Measurements from ENCODE around the gene ZNRD2. TPM values are rescaled to one million over a fixed set of nuclear protein-coding genes. Genes with fewer than 3 reads are reported as not detected.

Gene ZNRD2
- total RNA-seq, 4 donors from 2014 or later = 33.2 to 48.0 (median 40.0) TPM

- peaks cover 26 to 44% (median 27%) of the 10 kb centered on the region in 3 donors for H3K36me3 ChIP-seq
- H3K9me3 ChIP-seq = no peaks in the 10 kb centered on the region
- H3K27ac ChIP-seq = peak overlapping the region; percentile 96 to 99 (median 98)
- 0% methylated on average over 2 to 3 of the region's 18 CpGs for WGBS, 2 donors
- H3K27me3 ChIP-seq = no peaks in the 10 kb centered on the region
- peak overlapping the region; percentile 80 to 92 (median 84) for H3K4me3 ChIP-seq
- H3K4me1 ChIP-seq = peaks cover 34 to 78% (median 48%) of the 10 kb centered on the region in 3 donors
- intact Hi-C loops (cut with DNase I) = no loop called here
- no peak for DNase-seq
- TF ChIP-seq POLR2A (IDR thresholded peaks at IDR 0.05) (peak in 2 of 4 donors; percentile 34 to 50), CTCF (IDR thresholded peaks at IDR 0.05) (peak in 1 of 6 experiments; percentile 23)
Measured at GRCh38 chr11:65576867-65577755, 6.8 kb downstream of the ZNRD2 start.

- H3K4me1 ChIP-seq = peaks cover 34 to 75% (median 46%) of the 10 kb centered on the region in 3 donors
- H3K4me3 ChIP-seq = peak overlapping the region; percentile 80 to 92 (median 84)
- H3K9me3 ChIP-seq = no peaks in the 10 kb centered on the region
- no peaks in the 10 kb centered on the region for H3K27me3 ChIP-seq
- DNase-seq = no peak
- WGBS, 2 donors = 60% methylated on average over 2 of the region's 8 CpGs
- intact Hi-C loops (cut with DNase I) = no loop called here
- H3K36me3 ChIP-seq = peaks cover 27 to 50% (median 30%) of the 10 kb centered on the region in 3 donors
- H3K27ac ChIP-seq = peak overlapping the region; percentile 96 to 99 (median 98)
- TF ChIP-seq POLR2A (IDR thresholded peaks at IDR 0.05) (no peak), CTCF (IDR thresholded peaks at IDR 0.05) (no peak)
Measured at GRCh38 chr11:65577756-65578109, 7.5 kb downstream of the ZNRD2 start.

- 94 to 97% methylated on average over 6 to 7 of the region's 7 CpGs for WGBS, 2 donors
- Histone ChIP-seq H3K4me3 (peak overlapping the region in 3 of 4 donors; percentile 80 to 92 (median 87)), H3K27me3 (no peaks in the 10 kb centered on the region), H3K36me3 (peaks cover 27 to 54% (median 30%) of the 10 kb centered on the region in 3 donors), H3K27ac (peak overlapping the region; percentile 96 to 99 (median 98)), H3K4me1 (peaks cover 33 to 71% (median 45%) of the 10 kb centered on the region in 3 donors), H3K9me3 (no peaks in the 10 kb centered on the region)
- TF ChIP-seq POLR2A (IDR thresholded peaks at IDR 0.05) (no peak), CTCF (IDR thresholded peaks at IDR 0.05) (no peak)
- intact Hi-C loops (cut with DNase I) = no loop called here
- DNase-seq = no peak
Measured at GRCh38 chr11:65578134-65578533, 7.9 kb downstream of the ZNRD2 start.

GRCh38 chr11:65578667-65579066, 8.4 kb downstream of the ZNRD2 start:
- Histone ChIP-seq H3K27me3 (no peaks in the 10 kb centered on the region), H3K4me3 (no peak overlapping the region), H3K27ac (peak overlapping the region in 3 of 4 donors; percentile 97 to 99 (median 98)), H3K9me3 (no peaks in the 10 kb centered on the region), H3K36me3 (peaks cover 27 to 59% (median 30%) of the 10 kb centered on the region in 3 donors), H3K4me1 (peaks cover 28 to 66% (median 39%) of the 10 kb centered on the region in 3 donors)
- DNase-seq = no peak
- TF ChIP-seq CTCF (IDR thresholded peaks at IDR 0.05) (no peak), POLR2A (IDR thresholded peaks at IDR 0.05) (no peak)
- WGBS, 2 donors = 78 to 96% methylated on average over 3 of the region's 3 CpGs
- intact Hi-C loops (cut with DNase I) = no loop called here

- H3K4me3 ChIP-seq = no peak overlapping the region
- H3K4me1 ChIP-seq = peaks cover 27 to 68% (median 36%) of the 10 kb centered on the region in 3 donors
- H3K9me3 ChIP-seq = no peaks in the 10 kb centered on the region
- no peak for DNase-seq
- peak overlapping the region in 3 of 4 donors; percentile 97 to 99 (median 98) for H3K27ac ChIP-seq
- H3K27me3 ChIP-seq = no peaks in the 10 kb centered on the region
- WGBS, 2 donors = 78 to 98% methylated on average over 4 of the region's 4 CpGs
- no peak for TF ChIP-seq POLR2A (IDR thresholded peaks at IDR 0.05)
- TF ChIP-seq CTCF (IDR thresholded peaks at IDR 0.05) = no peak
- intact Hi-C loops (cut with DNase I) = no loop called here
- H3K36me3 ChIP-seq = peaks cover 27 to 65% (median 30%) of the 10 kb centered on the region in 3 donors
Measured at GRCh38 chr11:65579291-65579690, 9.0 kb downstream of the ZNRD2 start.
